Right atrium auricular region (tissue), 2 donors: Measurements from ENCODE around the gene KLHL25. TPM values are rescaled to one million over a fixed set of nuclear protein-coding genes. Genes with fewer than 3 reads are reported as not detected.

Experiments
- DNase-seq: peaks from one replicate; pipeline ENCODE4 v3.0.0-alpha.2; 2019; ENCODE audit warnings: low spot score
- H3K27ac ChIP-seq, 2 donors: fragments of 200-600 bp; sonication (generic); 1 replicate in 1 of 2; 2 replicates in 1 of 2; pipeline ENCODE4 v1.5.1; 2016 to 2019
- H3K27me3 ChIP-seq, 2 donors: fragments of 200-600 bp; sonication (generic); one replicate each; pipeline versions ENCODE4 v1.5.1 to v1.6.0; 2017 to 2019
- H3K36me3 ChIP-seq: fragments of 200-600 bp; sonication (generic); one replicate; pipeline ENCODE4 v1.5.1; 2016
- H3K4me1 ChIP-seq, 2 donors: fragments of 200-600 bp; sonication (generic); one replicate each; pipeline versions ENCODE4 v1.5.1 to v1.6.0; 2017 to 2019
- H3K4me3 ChIP-seq, 2 donors: fragments of 200-600 bp; sonication (generic); 1 replicate in 1 of 2; 2 replicates in 1 of 2; pipeline ENCODE4 v1.5.1; 2017 to 2019; ENCODE audit warnings: mild to moderate bottlenecking in 1 of 2, moderate library complexity in 1 of 2
- H3K9me3 ChIP-seq, 2 donors: fragments of 200-600 bp; sonication (generic); one replicate each; pipeline ENCODE4 v1.5.1; 2019
- CTCF ChIP-seq, 2 donors: fragments of 200-600 bp; sonication (generic); IDR thresholded peaks; one replicate each; pipeline ENCODE4 v1.5.1; 2019; ENCODE audit warnings: antibody characterized with exemption in 2 of 2
- microRNA counts, 2 donors: library from miRNA; unstranded; fragments of <30 nt; microRNA quantifications; one replicate each; lab custom pipeline; 2016 to 2017
- microRNA-seq, 2 donors: library from miRNA; unstranded; fragments of <30 nt; microRNA quantifications; one replicate each; pipeline ENCODE4, GENCODE V29; 2016 to 2017; ENCODE audit warnings: borderline number of aligned reads in 2 of 2, borderline replicate concordance in 1 of 2
- total RNA-seq, 2 donors: library from RNA; depleted of rRNA; stranded (reverse); fragments of >200 nt; gene quantifications; one replicate each; pipeline ENCODE4 v1.1.0, GENCODE V29; 2016

The KLHL25 gene
- total RNA-seq, 2 donors from 2014 or later: 4.1 TPM

- no peak for TF ChIP-seq CTCF (IDR thresholded peaks at IDR 0.05)
- Histone ChIP-seq H3K36me3 (peaks cover 92% of the 10 kb centered on the region), H3K4me3 (no peak overlapping the region), H3K27ac (peak overlapping the region; percentile 76 to 85), H3K4me1 (peaks cover 0 to 27% of the 10 kb centered on the region in 2 donors), H3K9me3 (no peaks in the 10 kb centered on the region), H3K27me3 (no peaks in the 10 kb centered on the region)
- DNase-seq: no peak
Measured at GRCh38 chr15:85718271-85718971, 76.3 kb downstream of the KLHL25 start.

DNA sequence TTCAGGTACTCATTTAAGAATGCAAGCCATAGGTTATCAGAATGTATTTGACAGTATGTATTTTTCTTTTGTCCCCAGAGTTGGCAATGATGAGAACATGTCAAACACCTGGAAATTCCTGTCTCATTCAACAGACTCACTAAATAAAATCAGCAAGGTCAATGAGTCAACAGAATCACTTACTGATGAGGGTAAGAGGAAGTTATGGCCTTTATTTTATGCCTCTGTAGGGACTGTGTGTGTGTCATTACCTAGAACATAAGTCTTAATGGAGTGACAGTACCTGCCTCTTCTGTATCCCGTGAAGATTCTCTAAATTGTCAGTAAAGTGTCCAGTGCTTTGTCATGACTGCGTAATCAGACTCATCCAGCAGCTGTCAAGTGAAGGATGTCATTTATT lies 77.5 kb downstream of the KLHL25 start:
- Histone ChIP-seq H3K27me3 (no peaks in the 10 kb centered on the region), H3K36me3 (peaks cover 89% of the 10 kb centered on the region), H3K27ac (peak overlapping the region; percentile 67 to 76), H3K4me1 (peaks cover 0 to 19% of the 10 kb centered on the region in 2 donors), H3K9me3 (no peaks in the 10 kb centered on the region), H3K4me3 (no peak overlapping the region)
- TF ChIP-seq CTCF (IDR thresholded peaks at IDR 0.05): no peak
- DNase-seq: no peak

GRCh38 chr15:85716261-85716660 lies 78.5 kb downstream of the KLHL25 start:
- peaks cover 0 to 9% of the 10 kb centered on the region in 2 donors for H3K4me1 ChIP-seq
- no peak for DNase-seq
- H3K4me3 ChIP-seq: no peak overlapping the region
- TF ChIP-seq CTCF (IDR thresholded peaks at IDR 0.05): no peak
- H3K27me3 ChIP-seq: no peaks in the 10 kb centered on the region
- H3K27ac ChIP-seq: peak overlapping the region; percentile 67 to 76
- H3K9me3 ChIP-seq: no peaks in the 10 kb centered on the region
- H3K36me3 ChIP-seq: peaks cover 89% of the 10 kb centered on the region

DNA sequence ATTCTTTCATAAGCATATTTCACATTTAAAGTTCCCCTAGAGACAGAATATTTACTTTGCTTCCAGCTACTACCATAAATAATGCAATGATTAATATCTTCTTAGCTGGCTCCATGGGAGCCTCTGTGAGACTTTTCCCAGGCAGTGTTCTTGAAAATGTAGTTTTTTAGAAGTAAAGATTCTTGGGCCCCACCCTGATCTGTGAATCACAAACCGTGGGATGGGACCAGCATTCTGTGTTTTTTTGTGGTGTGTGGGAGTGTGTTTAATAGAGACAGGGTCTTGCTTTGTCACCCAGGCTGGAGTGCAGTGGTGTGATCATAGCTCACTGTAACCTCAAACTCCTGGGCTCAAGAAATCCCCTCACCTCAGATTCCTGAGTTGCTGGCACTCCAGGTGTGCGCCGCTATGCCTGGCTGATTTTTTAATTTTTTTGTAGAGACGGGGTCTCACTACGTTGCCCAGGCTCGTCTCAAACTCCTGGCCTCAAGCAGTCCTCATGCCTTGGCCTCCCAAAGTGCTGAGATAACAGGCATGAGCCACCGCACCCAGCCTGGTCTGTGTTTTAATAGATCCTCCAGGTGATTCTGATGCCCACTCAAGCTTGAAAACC lies 83.0 kb downstream of the KLHL25 start:
- Histone ChIP-seq H3K36me3 (peaks cover 62% of the 10 kb centered on the region), H3K4me3 (no peak overlapping the region), H3K27ac (peak overlapping the region in 1 of 2 donors; percentile 44), H3K9me3 (no peaks in the 10 kb centered on the region), H3K4me1 (peaks cover 0 to 29% of the 10 kb centered on the region in 2 donors), H3K27me3 (no peaks in the 10 kb centered on the region)
- TF ChIP-seq CTCF (IDR thresholded peaks at IDR 0.05): no peak
- DNase-seq: no peak

DNA sequence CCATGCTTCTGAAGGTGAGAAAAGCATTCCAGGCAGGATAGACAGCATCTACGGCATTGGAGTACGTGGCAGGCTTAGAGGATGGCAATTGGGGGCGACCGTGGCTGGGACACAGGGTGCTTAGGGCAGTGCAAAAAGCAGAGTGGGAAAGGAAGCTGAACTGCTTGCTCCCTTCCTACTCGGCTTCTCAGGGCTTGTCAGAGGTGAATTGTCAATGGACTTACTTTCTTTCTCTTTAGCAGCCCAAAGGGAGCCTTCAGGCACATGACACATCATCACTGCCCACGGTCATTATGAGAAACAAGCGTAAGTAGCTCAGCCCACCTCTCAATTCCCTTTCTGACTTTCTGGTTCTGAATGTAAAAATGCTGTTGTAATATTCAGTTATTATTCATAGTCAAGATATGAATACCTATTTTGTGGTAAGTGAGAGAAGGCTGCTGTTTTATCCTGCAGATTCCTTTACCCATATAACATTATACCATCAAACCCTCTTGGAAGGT lies 84.3 kb downstream of the KLHL25 start:
- H3K4me3 ChIP-seq: no peak overlapping the region
- H3K36me3 ChIP-seq: peaks cover 49% of the 10 kb centered on the region
- DNase-seq: no peak
- TF ChIP-seq CTCF (IDR thresholded peaks at IDR 0.05): no peak
- no peaks in the 10 kb centered on the region for H3K9me3 ChIP-seq
- H3K27me3 ChIP-seq: no peaks in the 10 kb centered on the region
- peaks cover 0 to 42% of the 10 kb centered on the region in 2 donors for H3K4me1 ChIP-seq
- peak overlapping the region; percentile 86 to 91 for H3K27ac ChIP-seq

MicroRNAs encoded within 50 kb of the gene (microRNA counts, 767-probe panel; counts per million panel counts)
- microRNA hsa-miR-1276 (lab: Ali Mortazavi, UCI): 0 to 1,139 counts per million in 2 donors

Small RNA genes lying within 50 kb of the gene (microRNA-seq; reads per million reads assigned to microRNA genes)
- gene MIR1276 (0 reads per million in 2 donors), gene MIR548AP (0 reads per million in 2 donors)
